ENCODE data around the gene VAT1L.

Gene VAT1L

GRCh38 chr16:77782694-77783093, 5.7 kb upstream of the VAT1L start:
- no peak for DNase-seq (ENCODE audit: low read depth)

GRCh38 chr16:77784441-77785372, 3.7 kb upstream of the VAT1L start:
- no peak for DNase-seq (ENCODE audit: low read depth)

- DNase-seq (ENCODE audit: low read depth), result no peak
Observed at GRCh38 chr16:77785373-77785764, 3.0 kb upstream of the VAT1L start.

- no peak for DNase-seq (ENCODE audit: low read depth)
Observed at GRCh38 chr16:77786186-77786847, 2.0 kb upstream of the VAT1L start.

GRCh38 chr16:77787452-77787851, 912 bp upstream of the VAT1L start:
- no peak for DNase-seq (ENCODE audit: low read depth)

- no peak for DNase-seq (ENCODE audit: low read depth)
Observed at GRCh38 chr16:77789085-77790008, 983 bp downstream of the VAT1L start.

- no peak for DNase-seq (ENCODE audit: low read depth)
Observed at GRCh38 chr16:77790009-77790372, 1.6 kb downstream of the VAT1L start.

GRCh38 chr16:77790912-77791311, 2.5 kb downstream of the VAT1L start:
- no peak for DNase-seq (ENCODE audit: low read depth)

- DNase-seq (ENCODE audit: low read depth), result no peak
Observed at GRCh38 chr16:77793417-77793816, 5.1 kb downstream of the VAT1L start.

- DNase-seq (ENCODE audit: low read depth), result peak; percentile 18
Observed at GRCh38 chr16:77794586-77794985, 6.2 kb downstream of the VAT1L start.

- DNase-seq (ENCODE audit: low read depth), result no peak
Observed at GRCh38 chr16:77801817-77802216, 13.5 kb downstream of the VAT1L start.

- no peak for DNase-seq (ENCODE audit: low read depth)
Observed at GRCh38 chr16:77805398-77805797, 17.0 kb downstream of the VAT1L start.

- DNase-seq (ENCODE audit: low read depth), result no peak
Observed at GRCh38 chr16:77807021-77807420, 18.7 kb downstream of the VAT1L start.

GRCh38 chr16:77812856-77813500, 24.6 kb downstream of the VAT1L start:
- no peak for DNase-seq (ENCODE audit: low read depth)

- DNase-seq (ENCODE audit: low read depth), result no peak
Observed at GRCh38 chr16:77816293-77816692, 27.9 kb downstream of the VAT1L start.

GRCh38 chr16:77820340-77820739, 32.0 kb downstream of the VAT1L start:
- DNase-seq (ENCODE audit: low read depth), result no peak

GRCh38 chr16:77822661-77823060, 34.3 kb downstream of the VAT1L start:
- no peak for DNase-seq (ENCODE audit: low read depth)

- no peak for DNase-seq (ENCODE audit: low read depth)
Observed at GRCh38 chr16:77823067-77823466, 34.7 kb downstream of the VAT1L start.

GRCh38 chr16:77825196-77825595, 36.8 kb downstream of the VAT1L start:
- no peak for DNase-seq (ENCODE audit: low read depth)

- DNase-seq (ENCODE audit: low read depth), result no peak
Observed at GRCh38 chr16:77827032-77827431, 38.7 kb downstream of the VAT1L start.

GRCh38 chr16:77833921-77834634, 45.7 kb downstream of the VAT1L start:
- peak; percentile 28 for DNase-seq (ENCODE audit: low read depth)
